ENCODE data around the gene CPLX3. TPM values are rescaled to one million over a fixed set of nuclear protein-coding genes. Genes with fewer than 3 reads are reported as not detected.

The CPLX3 gene
- total RNA-seq, 2 experiments from 2014 or later = 0.11 TPM; not detected in 1

GRCh38 chr15:74829486-74829885 lies 3.1 kb downstream of the CPLX3 start:
- POLR2A ChIA-PET = interaction anchor here (0.7 to 1.4 kb wide), 3 partner anchors 20 to 74 kb away, joined by 3 to 6 read pairs (median 4); no protein-coding TSS in a partner anchor
- ATAC-seq = peak; percentile 66
- Mint-ChIP-seq H3K36me3 (ENCODE audit: low read depth) (no peaks in the 10 kb centered on the region), H3K4me1 (ENCODE audit: low read depth) (peaks cover 4% of the 10 kb centered on the region), H3K9me3 (no peaks in the 10 kb centered on the region), H3K4me3 (no peak overlapping the region), H3K27me3 (peaks cover 23% of the 10 kb centered on the region), H3K27ac (no peak overlapping the region)
- TF ChIP-seq CTCF (IDR thresholded peaks at IDR 0.05) = no peak
- intact Hi-C loops (cut with micrococcal nuclease) = no loop called here
- no peak for DNase-seq
- CTCF ChIA-PET = interaction anchor here (1.0 to 2.6 kb wide), 4 partner anchors 8 to 194 kb away, joined by 3 to 16 read pairs (median 4); no protein-coding TSS in a partner anchor

GRCh38 chr15:74829991-74830390 lies 3.6 kb downstream of the CPLX3 start:
- no peaks in the 10 kb centered on the region for H3K36me3 Mint-ChIP-seq (ENCODE audit: low read depth)
- POLR2A ChIA-PET = interaction anchor here (0.8 to 2.3 kb wide), 2 partner anchors 12 to 43 kb away, joined by 3 to 12 read pairs; partner anchors contain the start of gene ULK3
- H3K27ac Mint-ChIP-seq = no peak overlapping the region
- intact Hi-C loops (cut with micrococcal nuclease) = no loop called here
- TF ChIP-seq CTCF (IDR thresholded peaks at IDR 0.05) = no peak
- no peak for DNase-seq
- CTCF ChIA-PET = interaction anchor here (1.4 to 2.6 kb wide), 2 partner anchors 58 to 72 kb away, joined by 4 to 16 read pairs; no protein-coding TSS in a partner anchor
- peaks cover 23% of the 10 kb centered on the region for H3K27me3 Mint-ChIP-seq
- H3K4me1 Mint-ChIP-seq (ENCODE audit: low read depth) = peaks cover 4% of the 10 kb centered on the region
- H3K4me3 Mint-ChIP-seq = no peak overlapping the region
- no peak for ATAC-seq
- no peaks in the 10 kb centered on the region for H3K9me3 Mint-ChIP-seq

- H3K9me3 Mint-ChIP-seq = no peaks in the 10 kb centered on the region
- no peaks in the 10 kb centered on the region for H3K36me3 Mint-ChIP-seq (ENCODE audit: low read depth)
- TF ChIP-seq CTCF (IDR thresholded peaks at IDR 0.05) = no peak
- ChIA-PET CTCF (interaction anchor here (0.8 to 2.6 kb wide), 4 partner anchors 37 to 71 kb away, joined by 3 to 16 read pairs (median 4); no protein-coding TSS in a partner anchor), POLR2A (interaction anchor here (2.3 kb wide), 1 partner anchor 11 kb away, joined by 12 read pairs; the partner anchor contains the start of gene ULK3)
- H3K4me3 Mint-ChIP-seq = no peak overlapping the region
- ATAC-seq (no peak), DNase-seq (no peak)
- intact Hi-C loops (cut with micrococcal nuclease) = no loop called here
- peaks cover 4% of the 10 kb centered on the region for H3K4me1 Mint-ChIP-seq (ENCODE audit: low read depth)
- no peak overlapping the region for H3K27ac Mint-ChIP-seq
- peaks cover 19% of the 10 kb centered on the region for H3K27me3 Mint-ChIP-seq
These were observed 4.4 kb downstream of the CPLX3 start for GRCh38 chr15:74830868-74831267.

GRCh38 chr15:74831813-74832495 lies 5.5 kb downstream of the CPLX3 start:
- no peaks in the 10 kb centered on the region for H3K36me3 Mint-ChIP-seq (ENCODE audit: low read depth)
- CTCF ChIA-PET = interaction anchor here (1.4 kb wide), 1 partner anchor 54 kb away, joined by 3 read pairs; no protein-coding TSS in a partner anchor

More at GRCh38 chr15:74831813-74832495, 5.5 kb downstream of the CPLX3 start:
- H3K27me3 Mint-ChIP-seq = peaks cover 14% of the 10 kb centered on the region
- H3K27ac Mint-ChIP-seq = no peak overlapping the region
- intact Hi-C loops (cut with micrococcal nuclease) = no loop called here
- no peak overlapping the region for H3K4me3 Mint-ChIP-seq
- POLR2A ChIA-PET = interaction anchor here (0.5 to 2.3 kb wide), 3 partner anchors 10 to 74 kb away, joined by 3 to 12 read pairs (median 3); partner anchors contain the start of gene ULK3
- no peaks in the 10 kb centered on the region for H3K9me3 Mint-ChIP-seq
- H3K4me1 Mint-ChIP-seq (ENCODE audit: low read depth) = peaks cover 4% of the 10 kb centered on the region
- no peak for TF ChIP-seq CTCF (IDR thresholded peaks at IDR 0.05)
- ATAC-seq (no peak), DNase-seq (no peak)
